SK-N-SH treated with all-trans-retinoic acid at 6 μM for 48 hours (cell line): ENCODE data around the gene TPRN.

Experiments used
- BACH2 ChIP-seq: fragments of 250-450 bp; sonication (Bioruptor Pico); IDR thresholded peaks from 2 replicates; pipeline ENCODE4 v1.9.0; 2021; ENCODE audit warnings: mild to moderate bottlenecking, borderline replicate concordance
- ESRRG ChIP-seq: fragments of 250-450 bp; sonication (Bioruptor Pico); IDR thresholded peaks from 2 replicates; pipeline ENCODE4 v1.6.1; 2021; ENCODE audit warnings: mild to moderate bottlenecking
- GLIS3 ChIP-seq: fragments of 250-450 bp; sonication (Bioruptor Pico); IDR thresholded peaks from 2 replicates; pipeline ENCODE4 v1.5.0; 2020; ENCODE audit warnings: mild to moderate bottlenecking, moderate library complexity
- ISL1 ChIP-seq: fragments of 250-450 bp; sonication (Bioruptor Pico); IDR thresholded peaks from 2 replicates; pipeline ENCODE4 v2.1.2; 2022; ENCODE audit warnings: mild to moderate bottlenecking, moderate library complexity
- OSR1 ChIP-seq: fragments of 250-450 bp; sonication (Bioruptor Pico); IDR thresholded peaks from 2 replicates; pipeline ENCODE4 v1.8.0; 2022; ENCODE audit warnings: moderate library complexity, mild to moderate bottlenecking, inconsistent platforms
- TCF4 ChIP-seq: fragments of 250-450 bp; sonication (Bioruptor Pico); IDR thresholded peaks from 2 replicates; pipeline ENCODE4 v1.8.0; 2021; ENCODE audit warnings: mild to moderate bottlenecking, moderate library complexity, borderline replicate concordance
- ZC3H10 ChIP-seq: fragments of 250-450 bp; sonication (Bioruptor Pico); IDR thresholded peaks from 2 replicates; pipeline ENCODE4 v1.5.1; 2021; ENCODE audit warnings: mild to moderate bottlenecking, moderate library complexity
- ZNF565 ChIP-seq: fragments of 450-650 bp; formaldehyde crosslinking; conservative IDR thresholded peaks from 2 replicates; pipeline ENCODE4 v1.5.0; 2020; ENCODE audit warnings: low read depth, mild to moderate bottlenecking, moderate library complexity
- ZNF70 ChIP-seq: fragments of 450-650 bp; formaldehyde crosslinking; IDR thresholded peaks from 2 replicates; pipeline ENCODE4 v1.5.0; 2020; ENCODE audit warnings: mild to moderate bottlenecking, moderate library complexity
- TF ChIP-seq, protein P1 (sequence below): fragments of 250-450 bp; sonication (Bioruptor Pico); IDR thresholded peaks from 2 replicates; pipeline ENCODE4 v1.8.0; 2020; ENCODE audit warnings: mild to moderate bottlenecking, moderate library complexity, borderline replicate concordance
- TF ChIP-seq, protein P2 (sequence below): fragments of 250-450 bp; sonication (Bioruptor Pico); IDR thresholded peaks from 2 replicates; pipeline ENCODE4 v1.5.0; 2020; ENCODE audit warnings: mild to moderate bottlenecking, moderate library complexity
- TF ChIP-seq, protein P3 (sequence below): fragments of 250-450 bp; sonication (Bioruptor Pico); IDR thresholded peaks from 2 replicates; pipeline ENCODE4 v1.5.1; 2021; ENCODE audit warnings: mild to moderate bottlenecking, moderate library complexity

DNA sequence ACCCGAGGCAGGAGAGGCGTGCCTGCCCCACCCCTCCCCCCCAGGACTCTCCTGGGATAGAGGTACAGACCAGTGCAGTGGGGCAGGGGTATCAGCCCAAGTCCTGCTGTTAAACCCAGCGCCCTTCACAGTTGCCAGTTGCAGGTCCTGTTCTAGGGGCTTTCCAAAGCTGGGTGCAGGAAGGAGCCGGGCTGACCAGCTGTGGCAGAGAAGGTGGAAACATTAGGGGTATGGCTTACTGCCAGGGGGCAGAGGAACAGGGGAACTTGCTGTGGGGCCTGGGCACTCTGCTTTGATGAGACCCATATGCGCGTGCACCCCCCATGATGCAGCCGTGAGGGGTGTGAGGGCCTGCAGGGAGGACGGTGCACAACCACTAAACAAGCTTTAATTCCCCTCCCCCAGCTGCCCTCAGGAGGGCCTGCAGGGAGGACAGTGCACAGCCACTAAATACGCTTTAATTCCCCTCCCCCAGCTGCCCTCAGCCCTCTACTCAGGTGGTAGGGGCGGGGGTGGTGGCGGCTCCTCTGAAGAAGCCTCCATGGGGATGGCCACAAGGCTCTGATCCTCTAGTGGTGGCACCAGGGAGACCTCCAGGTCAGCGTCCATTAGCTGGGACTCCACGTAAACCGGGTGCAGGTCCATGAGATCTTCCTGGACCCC is 29.9 kb downstream of the TPRN start:
- TF ChIP-seq, protein P1, sequence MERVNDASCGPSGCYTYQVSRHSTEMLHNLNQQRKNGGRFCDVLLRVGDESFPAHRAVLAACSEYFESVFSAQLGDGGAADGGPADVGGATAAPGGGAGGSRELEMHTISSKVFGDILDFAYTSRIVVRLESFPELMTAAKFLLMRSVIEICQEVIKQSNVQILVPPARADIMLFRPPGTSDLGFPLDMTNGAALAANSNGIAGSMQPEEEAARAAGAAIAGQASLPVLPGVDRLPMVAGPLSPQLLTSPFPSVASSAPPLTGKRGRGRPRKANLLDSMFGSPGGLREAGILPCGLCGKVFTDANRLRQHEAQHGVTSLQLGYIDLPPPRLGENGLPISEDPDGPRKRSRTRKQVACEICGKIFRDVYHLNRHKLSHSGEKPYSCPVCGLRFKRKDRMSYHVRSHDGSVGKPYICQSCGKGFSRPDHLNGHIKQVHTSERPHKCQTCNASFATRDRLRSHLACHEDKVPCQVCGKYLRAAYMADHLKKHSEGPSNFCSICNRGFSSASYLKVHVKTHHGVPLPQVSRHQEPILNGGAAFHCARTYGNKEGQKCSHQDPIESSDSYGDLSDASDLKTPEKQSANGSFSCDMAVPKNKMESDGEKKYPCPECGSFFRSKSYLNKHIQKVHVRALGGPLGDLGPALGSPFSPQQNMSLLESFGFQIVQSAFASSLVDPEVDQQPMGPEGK (CRISPR knock-in tag): no peak
- TF ChIP-seq GLIS3 (CRISPR knock-in tag) (no peak), TCF4 (CRISPR knock-in tag) (no peak), ZC3H10 (no peak), ZNF70 (CRISPR knock-in tag) (no peak), ZNF565 (no peak), BACH2 (CRISPR knock-in tag) (no peak), ISL1 (no peak), ESRRG (CRISPR knock-in tag) (no peak), OSR1 (CRISPR knock-in tag) (no peak)
- TF ChIP-seq, protein P2, sequence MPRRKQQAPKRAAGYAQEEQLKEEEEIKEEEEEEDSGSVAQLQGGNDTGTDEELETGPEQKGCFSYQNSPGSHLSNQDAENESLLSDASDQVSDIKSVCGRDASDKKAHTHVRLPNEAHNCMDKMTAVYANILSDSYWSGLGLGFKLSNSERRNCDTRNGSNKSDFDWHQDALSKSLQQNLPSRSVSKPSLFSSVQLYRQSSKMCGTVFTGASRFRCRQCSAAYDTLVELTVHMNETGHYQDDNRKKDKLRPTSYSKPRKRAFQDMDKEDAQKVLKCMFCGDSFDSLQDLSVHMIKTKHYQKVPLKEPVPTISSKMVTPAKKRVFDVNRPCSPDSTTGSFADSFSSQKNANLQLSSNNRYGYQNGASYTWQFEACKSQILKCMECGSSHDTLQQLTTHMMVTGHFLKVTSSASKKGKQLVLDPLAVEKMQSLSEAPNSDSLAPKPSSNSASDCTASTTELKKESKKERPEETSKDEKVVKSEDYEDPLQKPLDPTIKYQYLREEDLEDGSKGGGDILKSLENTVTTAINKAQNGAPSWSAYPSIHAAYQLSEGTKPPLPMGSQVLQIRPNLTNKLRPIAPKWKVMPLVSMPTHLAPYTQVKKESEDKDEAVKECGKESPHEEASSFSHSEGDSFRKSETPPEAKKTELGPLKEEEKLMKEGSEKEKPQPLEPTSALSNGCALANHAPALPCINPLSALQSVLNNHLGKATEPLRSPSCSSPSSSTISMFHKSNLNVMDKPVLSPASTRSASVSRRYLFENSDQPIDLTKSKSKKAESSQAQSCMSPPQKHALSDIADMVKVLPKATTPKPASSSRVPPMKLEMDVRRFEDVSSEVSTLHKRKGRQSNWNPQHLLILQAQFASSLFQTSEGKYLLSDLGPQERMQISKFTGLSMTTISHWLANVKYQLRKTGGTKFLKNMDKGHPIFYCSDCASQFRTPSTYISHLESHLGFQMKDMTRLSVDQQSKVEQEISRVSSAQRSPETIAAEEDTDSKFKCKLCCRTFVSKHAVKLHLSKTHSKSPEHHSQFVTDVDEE: no peak
- TF ChIP-seq, protein P3, sequence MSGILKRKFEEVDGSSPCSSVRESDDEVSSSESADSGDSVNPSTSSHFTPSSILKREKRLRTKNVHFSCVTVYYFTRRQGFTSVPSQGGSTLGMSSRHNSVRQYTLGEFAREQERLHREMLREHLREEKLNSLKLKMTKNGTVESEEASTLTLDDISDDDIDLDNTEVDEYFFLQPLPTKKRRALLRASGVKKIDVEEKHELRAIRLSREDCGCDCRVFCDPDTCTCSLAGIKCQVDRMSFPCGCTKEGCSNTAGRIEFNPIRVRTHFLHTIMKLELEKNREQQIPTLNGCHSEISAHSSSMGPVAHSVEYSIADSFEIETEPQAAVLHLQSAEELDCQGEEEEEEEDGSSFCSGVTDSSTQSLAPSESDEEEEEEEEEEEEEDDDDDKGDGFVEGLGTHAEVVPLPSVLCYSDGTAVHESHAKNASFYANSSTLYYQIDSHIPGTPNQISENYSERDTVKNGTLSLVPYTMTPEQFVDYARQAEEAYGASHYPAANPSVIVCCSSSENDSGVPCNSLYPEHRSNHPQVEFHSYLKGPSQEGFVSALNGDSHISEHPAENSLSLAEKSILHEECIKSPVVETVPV: no peak
